Stimulated activated CD4-positive, alpha-beta T cell treated with anti-CD3 and anti-CD28 coated beads, Interleukin-15, amount 100 ng/mL, for 48 hours (primary cell): ENCODE measurements around the gene CCDC106.

Experiments used
- DNase-seq, 2 donors: peaks; one replicate each; pipeline ENCODE4 v3.0.0-alpha.2; 2020; ENCODE audit warnings: low read depth in 2 of 2

CCDC106 gene

GRCh38 chr19:55635856-55636440 is 12.1 kb upstream of the CCDC106 start:
- no peak for DNase-seq

- DNase-seq: no peak
These were observed 11.3 kb upstream of the CCDC106 start for GRCh38 chr19:55636723-55637122.

- DNase-seq: no peak
These were observed 10.5 kb upstream of the CCDC106 start for GRCh38 chr19:55637534-55637933.

- DNase-seq: peak in 1 of 2 donors; percentile 57
These were observed 9.1 kb upstream of the CCDC106 start for GRCh38 chr19:55638864-55639359.

GRCh38 chr19:55640043-55640576 is 7.9 kb upstream of the CCDC106 start:
- peak; percentile 69 to 74 for DNase-seq

GRCh38 chr19:55640577-55641425 is 7.2 kb upstream of the CCDC106 start, which contains the start of gene ZNF580:
Gene ZNF580 (plus strand): TSS chr19:55641002. CDS start chr19:55642509, 1,507 bp downstream.
- DNase-seq: peak in 1 of 2 donors; percentile 56

GRCh38 chr19:55641426-55642152 is 6.4 kb upstream of the CCDC106 start:
- DNase-seq: no peak

GRCh38 chr19:55642153-55643002 is 5.6 kb upstream of the CCDC106 start:
- DNase-seq: no peak

- peak; percentile 78 to 79 for DNase-seq
These were observed 4.8 kb upstream of the CCDC106 start, which contains the start of gene ZNF581 for GRCh38 chr19:55643003-55643886. Gene ZNF581 (plus strand): TSS chr19:55643649. CDS start chr19:55644572, 923 bp downstream.

GRCh38 chr19:55643887-55644176 is 4.2 kb upstream of the CCDC106 start:
- DNase-seq: no peak

GRCh38 chr19:55644191-55644833 is 3.7 kb upstream of the CCDC106 start:
- DNase-seq: no peak

- no peak for DNase-seq
These were observed 3.0 kb upstream of the CCDC106 start for GRCh38 chr19:55644842-55645511.

- DNase-seq: no peak
These were observed 2.5 kb upstream of the CCDC106 start for GRCh38 chr19:55645512-55645881.

GRCh38 chr19:55646889-55647731 is 902 bp upstream of the CCDC106 start:
- DNase-seq: no peak

GRCh38 chr19:55648585-55649267 is 714 bp downstream of the CCDC106 start:
- no peak for DNase-seq

- DNase-seq: no peak
These were observed 1.5 kb downstream of the CCDC106 start for GRCh38 chr19:55649268-55650125.

- no peak for DNase-seq
These were observed 2.1 kb downstream of the CCDC106 start for GRCh38 chr19:55650126-55650557.
